Activated CD4-positive, alpha-beta T cell treated with anti-CD3 and anti-CD28 coated beads for 36 hours (primary cell): ENCODE measurements around the gene LILRA5. TPM values are rescaled to one million over a fixed set of nuclear protein-coding genes. Genes with fewer than 3 reads are reported as not detected.

Experiments used
- ATAC-seq: fragments of 200-7000 bp; cut with Tn5 transposase; one replicate; pipeline ENCODE4 v1.10.0; 2021; ENCODE audit warnings: mild to moderate bottlenecking, moderate library complexity
- CTCF ChIA-PET: fragments of 350-600 bp; sonication (Branson Sonifier 250); formaldehyde crosslinking; loops from one replicate; lab custom pipeline; 2021; ENCODE audit warnings: antibody characterized with exemption; lab: Charles Lee
- POLR2A ChIA-PET: fragments of 350-600 bp; sonication (Branson Sonifier 250); formaldehyde crosslinking; loops from one replicate; lab custom pipeline; 2021; ENCODE audit warnings: antibody characterized with exemption, inconsistent platforms; lab: Charles Lee
- DNase-seq: peaks from one replicate; pipeline ENCODE4 v3.0.0-alpha.2; 2020
- H3K27ac Mint-ChIP-seq: one replicate; pipeline ENCODE4 v1.8.0; 2021; ENCODE audit warnings: mixed read lengths
- H3K27me3 Mint-ChIP-seq: one replicate; pipeline ENCODE4 v1.8.0; 2021; ENCODE audit warnings: mixed read lengths
- H3K36me3 Mint-ChIP-seq: one replicate; pipeline ENCODE4 v1.8.0; 2021; ENCODE audit warnings: low read depth, mixed read lengths
- H3K4me1 Mint-ChIP-seq: one replicate; pipeline ENCODE4 v1.8.0; 2021; ENCODE audit warnings: mixed read lengths
- H3K4me3 Mint-ChIP-seq: one replicate; pipeline ENCODE4 v1.8.0; 2021; ENCODE audit warnings: mild to moderate bottlenecking, moderate library complexity, mixed read lengths
- H3K9me3 Mint-ChIP-seq: one replicate; pipeline ENCODE4 v1.8.0; 2021; ENCODE audit warnings: low read depth, mixed read lengths
- intact Hi-C, 2 experiments: fragments of 100-400 bp; cut with DNase I in 1 of 2; cut with micrococcal nuclease in 1 of 2; formaldehyde crosslinking; loops; one replicate each; pipeline versions ENCODE4 v1.14.2 to v1.15.1; 2022 to 2024; cut with DNase I, micrococcal nuclease
- total RNA-seq, 2 experiments: library from RNA; stranded (reverse); gene quantifications; one replicate each; pipeline ENCODE4 v1.2.3, GENCODE V29; 2021

Gene LILRA5
- total RNA-seq, 2 experiments from 2014 or later = not detected

GRCh38 chr19:54345938-54346386 is 33.0 kb upstream of the LILRA5 start:
- Mint-ChIP-seq H3K4me1 (no peaks in the 10 kb centered on the region), H3K4me3 (no peak overlapping the region), H3K36me3 (no peaks in the 10 kb centered on the region), H3K27me3 (peaks cover 16% of the 10 kb centered on the region), H3K27ac (no peak overlapping the region), H3K9me3 (no peaks in the 10 kb centered on the region)
- DNase-seq (no peak), ATAC-seq (no peak)
- POLR2A ChIA-PET = no interaction called here
- intact Hi-C loops = no loop called here
- CTCF ChIA-PET = interaction anchor here (1.3 to 2.0 kb wide), 2 partner anchors 16 to 21 kb away, joined by 3 to 5 read pairs; no protein-coding TSS in a partner anchor

- Mint-ChIP-seq H3K36me3 (no peaks in the 10 kb centered on the region), H3K4me3 (no peak overlapping the region), H3K9me3 (no peaks in the 10 kb centered on the region), H3K4me1 (no peaks in the 10 kb centered on the region), H3K27ac (no peak overlapping the region), H3K27me3 (peaks cover 16% of the 10 kb centered on the region)
- DNase-seq = no peak
- intact Hi-C loops = no loop called here
- CTCF ChIA-PET = no interaction called here
- POLR2A ChIA-PET = no interaction called here
- no peak for ATAC-seq
These were observed 30.9 kb upstream of the LILRA5 start for GRCh38 chr19:54343868-54344267.

- H3K4me3 Mint-ChIP-seq = no peak overlapping the region
- no peak overlapping the region for H3K27ac Mint-ChIP-seq
- H3K9me3 Mint-ChIP-seq = no peaks in the 10 kb centered on the region
- peaks cover 10% of the 10 kb centered on the region for H3K27me3 Mint-ChIP-seq
- DNase-seq (no peak), ATAC-seq (no peak)
- intact Hi-C loops = no loop called here
- H3K36me3 Mint-ChIP-seq = no peaks in the 10 kb centered on the region
- ChIA-PET CTCF (interaction anchor here (1.2 kb wide), 1 partner anchor 76 kb away, joined by 3 read pairs; no protein-coding TSS in a partner anchor), POLR2A (no interaction called here)
- H3K4me1 Mint-ChIP-seq = no peaks in the 10 kb centered on the region
These were observed 28.3 kb upstream of the LILRA5 start for GRCh38 chr19:54341295-54341694.

GRCh38 chr19:54339646-54340358 is 26.8 kb upstream of the LILRA5 start:
- intact Hi-C loops = no loop called here
- H3K27ac Mint-ChIP-seq = no peak overlapping the region
- no peaks in the 10 kb centered on the region for H3K4me1 Mint-ChIP-seq
- H3K27me3 Mint-ChIP-seq = peaks cover 7% of the 10 kb centered on the region
- no peak overlapping the region for H3K4me3 Mint-ChIP-seq
- H3K9me3 Mint-ChIP-seq = no peaks in the 10 kb centered on the region
- DNase-seq (no peak), ATAC-seq (no peak)
- ChIA-PET POLR2A (no interaction called here), CTCF (interaction anchor here (1.1 to 1.2 kb wide), 2 partner anchors 15 to 49 kb away, joined by 4 to 6 read pairs; no protein-coding TSS in a partner anchor)
- H3K36me3 Mint-ChIP-seq = no peaks in the 10 kb centered on the region

GRCh38 chr19:54338521-54338920 is 25.6 kb upstream of the LILRA5 start:
- no peak overlapping the region for H3K27ac Mint-ChIP-seq
- no peaks in the 10 kb centered on the region for H3K9me3 Mint-ChIP-seq

GRCh38 chr19:54337858-54338230 is 24.9 kb upstream of the LILRA5 start:
- intact Hi-C loops = no loop called here
- ATAC-seq (no peak), DNase-seq (no peak)
- Mint-ChIP-seq H3K4me1 (no peaks in the 10 kb centered on the region), H3K9me3 (no peaks in the 10 kb centered on the region), H3K27ac (no peak overlapping the region), H3K4me3 (no peak overlapping the region), H3K27me3 (peaks cover 3% of the 10 kb centered on the region), H3K36me3 (no peaks in the 10 kb centered on the region)
- ChIA-PET POLR2A (no interaction called here), CTCF (interaction anchor here (1.0 kb wide), 1 partner anchor 60 kb away, joined by 3 read pairs; no protein-coding TSS in a partner anchor)

More at GRCh38 chr19:54338521-54338920, 25.6 kb upstream of the LILRA5 start:
- Mint-ChIP-seq H3K36me3 (no peaks in the 10 kb centered on the region), H3K4me3 (no peak overlapping the region), H3K4me1 (no peaks in the 10 kb centered on the region), H3K27me3 (peaks cover 3% of the 10 kb centered on the region)
- intact Hi-C loops = no loop called here
- ChIA-PET POLR2A (no interaction called here), CTCF (no interaction called here)
- ATAC-seq (no peak), DNase-seq (no peak)

DNA sequence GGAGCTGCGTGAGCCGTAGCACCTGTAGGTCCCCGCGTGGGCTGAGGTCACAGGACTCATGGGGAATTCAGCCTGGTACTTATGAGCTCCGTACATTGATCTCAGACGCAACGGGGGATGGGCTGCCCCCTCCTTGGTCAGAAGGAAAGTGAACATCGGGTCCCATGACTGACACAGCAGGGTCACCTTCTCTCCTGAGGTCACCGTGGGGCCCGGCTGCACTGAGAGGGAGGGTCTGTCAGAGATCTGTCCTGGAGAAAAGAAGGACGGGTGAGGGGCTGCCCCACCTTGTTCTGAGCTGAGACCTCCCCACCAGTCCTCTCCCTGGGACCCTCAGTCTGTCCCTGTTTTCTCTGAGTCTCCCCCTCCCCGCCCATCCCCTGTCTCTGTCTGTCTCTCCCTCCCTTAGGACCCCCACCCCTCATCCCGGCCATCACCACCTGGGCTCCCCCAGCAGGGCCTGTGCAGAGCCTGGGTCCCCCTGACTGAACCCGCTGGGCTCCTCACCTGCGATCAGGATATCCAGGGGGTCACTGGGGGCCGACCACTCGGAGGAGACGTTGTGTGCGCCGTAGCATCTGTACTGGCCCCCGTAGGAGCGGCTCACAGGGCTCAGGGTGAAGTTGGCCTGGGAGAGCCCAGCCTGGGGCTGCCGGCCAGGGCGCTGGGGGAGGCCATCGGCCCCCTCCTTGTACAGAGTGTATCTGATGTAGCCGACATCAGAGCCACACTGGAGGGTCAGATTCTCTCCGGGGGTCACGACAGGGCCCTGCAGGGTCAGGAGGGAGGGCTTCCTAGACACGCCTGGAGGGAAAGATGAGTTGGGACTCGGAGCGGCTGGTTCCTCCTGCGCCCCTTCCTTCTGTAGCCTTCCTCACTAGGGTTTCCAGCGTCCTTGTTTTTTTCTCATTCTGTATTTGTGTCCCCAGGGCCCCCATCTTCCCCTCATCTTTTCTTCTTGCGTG is 24.2 kb upstream of the LILRA5 start:
- POLR2A ChIA-PET = no interaction called here
- CTCF ChIA-PET = interaction anchor here (1.0 kb wide), 2 partner anchors 50 to 61 kb away, joined by 3 read pairs; no protein-coding TSS in a partner anchor

DNA sequence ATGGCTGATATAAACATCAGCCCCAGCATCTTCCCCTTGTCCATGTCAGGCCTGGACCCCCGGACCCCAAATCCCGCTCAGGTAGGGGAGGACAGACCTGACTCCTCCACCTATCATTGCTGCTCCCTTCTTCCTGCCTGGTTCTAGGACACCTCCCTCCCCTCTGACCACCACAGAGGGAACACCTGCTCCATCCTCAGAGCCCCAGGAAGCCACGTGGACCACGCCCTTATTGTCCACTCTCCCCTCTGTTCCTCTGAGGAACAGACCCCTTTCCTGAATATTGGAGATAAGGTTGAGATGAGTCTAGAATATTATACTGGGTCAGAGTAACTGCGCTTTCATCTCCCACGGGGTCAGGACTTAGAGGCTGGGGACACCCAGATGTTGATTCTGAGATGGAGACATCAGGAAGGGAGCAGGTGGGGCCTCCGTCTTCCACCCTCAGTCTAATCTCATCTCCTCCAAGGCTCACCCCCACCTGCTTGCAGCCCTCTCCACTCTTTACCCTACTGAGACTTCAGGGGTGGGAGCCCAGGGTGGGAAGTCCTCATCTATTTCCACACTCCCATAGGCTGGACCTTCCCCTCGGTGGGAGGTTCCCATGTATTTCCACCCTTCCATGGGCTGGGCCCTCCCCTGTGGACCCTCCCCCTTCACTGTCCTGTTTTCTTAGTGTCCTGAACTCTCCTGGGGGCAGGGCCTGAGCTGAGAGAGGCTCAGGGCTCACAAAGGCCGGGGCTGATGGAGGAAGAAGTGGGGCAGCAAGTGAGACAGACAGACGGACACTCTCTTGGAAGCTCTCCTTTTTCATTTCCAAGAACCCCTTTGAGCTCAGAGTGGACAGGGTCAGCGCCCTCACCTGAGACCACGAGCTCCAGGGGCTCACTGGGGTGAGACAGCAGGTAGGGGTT is 23.3 kb upstream of the LILRA5 start:
- intact Hi-C loops = no loop called here
- Mint-ChIP-seq H3K9me3 (no peaks in the 10 kb centered on the region), H3K4me1 (no peaks in the 10 kb centered on the region), H3K36me3 (no peaks in the 10 kb centered on the region), H3K27ac (no peak overlapping the region), H3K4me3 (no peak overlapping the region), H3K27me3 (peaks cover 3% of the 10 kb centered on the region)
- ChIA-PET CTCF (interaction anchor here (1.0 kb wide), 1 partner anchor 51 kb away, joined by 3 read pairs; no protein-coding TSS in a partner anchor), POLR2A (no interaction called here)
- ATAC-seq = no peak
- no peak for DNase-seq

More for the DNA sequence above, 24.2 kb upstream of the LILRA5 start:
- Mint-ChIP-seq H3K4me3 (no peak overlapping the region), H3K4me1 (no peaks in the 10 kb centered on the region), H3K36me3 (no peaks in the 10 kb centered on the region), H3K27ac (no peak overlapping the region), H3K9me3 (no peaks in the 10 kb centered on the region), H3K27me3 (peaks cover 3% of the 10 kb centered on the region)
- DNase-seq = no peak
- no peak for ATAC-seq
- intact Hi-C loops = no loop called here

DNA sequence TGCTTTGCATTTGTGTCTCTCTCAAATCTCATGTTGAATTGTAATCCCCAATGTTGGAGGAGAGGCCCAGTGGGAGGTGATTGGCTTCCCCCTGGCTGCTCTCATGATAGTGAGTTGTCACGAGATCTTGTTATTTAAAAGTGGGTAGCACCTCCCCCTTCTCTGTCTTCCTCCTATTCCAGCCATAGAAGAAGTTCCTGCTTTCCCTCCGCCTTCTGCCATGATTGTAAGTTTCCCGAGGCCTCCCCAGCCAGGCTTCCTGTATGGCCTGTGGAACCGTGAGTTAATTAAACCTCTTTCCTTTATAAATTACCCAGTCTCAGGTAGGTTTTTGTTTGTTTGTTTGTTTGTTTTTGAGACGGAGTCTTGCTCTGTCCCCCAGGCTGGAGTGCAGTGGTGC is 22.2 kb upstream of the LILRA5 start:
- no peak for ATAC-seq
- H3K36me3 Mint-ChIP-seq = no peaks in the 10 kb centered on the region
- H3K27me3 Mint-ChIP-seq = peaks cover 3% of the 10 kb centered on the region
- no peak overlapping the region for H3K4me3 Mint-ChIP-seq
- no peak for DNase-seq
- intact Hi-C loops = no loop called here
- CTCF ChIA-PET = no interaction called here
- POLR2A ChIA-PET = no interaction called here
- no peaks in the 10 kb centered on the region for H3K4me1 Mint-ChIP-seq
- H3K27ac Mint-ChIP-seq = no peak overlapping the region
- no peaks in the 10 kb centered on the region for H3K9me3 Mint-ChIP-seq

GRCh38 chr19:54333586-54334298 is 20.8 kb upstream of the LILRA5 start:
- CTCF ChIA-PET = interaction anchor here (0.8 to 0.9 kb wide), 2 partner anchors 9 to 58 kb away, joined by 3 to 4 read pairs; no protein-coding TSS in a partner anchor

More at GRCh38 chr19:54333586-54334298, 20.8 kb upstream of the LILRA5 start:
- no peaks in the 10 kb centered on the region for H3K36me3 Mint-ChIP-seq
- DNase-seq (no peak), ATAC-seq (no peak)
- intact Hi-C loops = no loop called here
- no peaks in the 10 kb centered on the region for H3K27me3 Mint-ChIP-seq
- no peak overlapping the region for H3K27ac Mint-ChIP-seq
- no peaks in the 10 kb centered on the region for H3K9me3 Mint-ChIP-seq
- H3K4me1 Mint-ChIP-seq = peaks cover 2% of the 10 kb centered on the region
- H3K4me3 Mint-ChIP-seq = no peak overlapping the region
- POLR2A ChIA-PET = no interaction called here
